HEK293 (cell line): ENCODE results near the gene CACNB2.

Experiments
- KLF7 ChIP-seq: fragments of 450-650 bp; formaldehyde crosslinking; IDR thresholded peaks from 2 replicates; pipeline ENCODE4 v1.5.1; 2016; ENCODE audit warnings: missing biosample characterization, missing genetic modification characterization, borderline replicate concordance
- YY1 ChIP-seq: fragments of 450-650 bp; formaldehyde crosslinking; IDR thresholded peaks from 2 replicates; pipeline ENCODE4 v1.5.1; 2018; ENCODE audit warnings: missing biosample characterization, missing genetic modification characterization
- ZFP3 ChIP-seq: fragments of 450-650 bp; formaldehyde crosslinking; IDR thresholded peaks from 2 replicates; pipeline ENCODE4 v1.5.1; 2016; ENCODE audit warnings: low read depth, missing biosample characterization, missing genetic modification characterization
- ZNF138 ChIP-seq: fragments of 450-650 bp; formaldehyde crosslinking; IDR thresholded peaks from 2 replicates; pipeline ENCODE4 v1.5.1; 2016; ENCODE audit warnings: missing biosample characterization, missing genetic modification characterization, borderline replicate concordance
- ZNF146 ChIP-seq: fragments of 450-650 bp; formaldehyde crosslinking; IDR thresholded peaks from 2 replicates; pipeline ENCODE4 v1.5.1; 2016; ENCODE audit warnings: missing biosample characterization, missing genetic modification characterization
- ZNF174 ChIP-seq: fragments of 450-650 bp; formaldehyde crosslinking; IDR thresholded peaks from 2 replicates; pipeline ENCODE4 v1.5.0; 2017; ENCODE audit warnings: missing biosample characterization, mild to moderate bottlenecking, missing genetic modification characterization
- ZNF473 ChIP-seq: fragments of 450-650 bp; formaldehyde crosslinking; IDR thresholded peaks from 2 replicates; pipeline ENCODE4 v1.5.1; 2017; ENCODE audit warnings: missing biosample characterization, missing genetic modification characterization
- ZNF660 ChIP-seq: fragments of 450-650 bp; IDR thresholded peaks from 2 replicates; pipeline ENCODE4 v1.5.1; 2018; ENCODE audit warnings: missing biosample characterization, mild to moderate bottlenecking, missing genetic modification characterization
- TF ChIP-seq, protein P1 (sequence below): fragments of 450-650 bp; formaldehyde crosslinking; IDR thresholded peaks from 2 replicates; pipeline ENCODE4 v1.5.1; 2016; ENCODE audit warnings: missing biosample characterization, missing genetic modification characterization
- TF ChIP-seq, protein P2 (sequence below): fragments of 450-650 bp; formaldehyde crosslinking; IDR thresholded peaks from 2 replicates; pipeline ENCODE4 v1.5.1; 2016; ENCODE audit warnings: missing biosample characterization, missing genetic modification characterization
- TF ChIP-seq, protein P3 (sequence below): fragments of 450-650 bp; formaldehyde crosslinking; conservative IDR thresholded peaks from 2 replicates; pipeline ENCODE4 v1.5.1; 2016; ENCODE audit warnings: low read depth, missing biosample characterization, missing genetic modification characterization
- TF ChIP-seq, protein P4 (sequence below): fragments of 450-650 bp; formaldehyde crosslinking; IDR thresholded peaks from 2 replicates; pipeline ENCODE4 v1.5.1; 2016; ENCODE audit warnings: missing biosample characterization, missing genetic modification characterization
- TF ChIP-seq, protein P5 (sequence below): fragments of 450-650 bp; formaldehyde crosslinking; IDR thresholded peaks from 2 replicates; pipeline ENCODE4 v1.5.1; 2016; ENCODE audit warnings: missing biosample characterization, missing genetic modification characterization
- TF ChIP-seq, protein P6 (sequence below): sonication (generic); formaldehyde crosslinking; IDR thresholded peaks from 2 replicates; pipeline ENCODE4 v1.8.1; 2022; ENCODE audit warnings: mild to moderate bottlenecking, moderate library complexity, missing genetic modification reagents

DNA sequence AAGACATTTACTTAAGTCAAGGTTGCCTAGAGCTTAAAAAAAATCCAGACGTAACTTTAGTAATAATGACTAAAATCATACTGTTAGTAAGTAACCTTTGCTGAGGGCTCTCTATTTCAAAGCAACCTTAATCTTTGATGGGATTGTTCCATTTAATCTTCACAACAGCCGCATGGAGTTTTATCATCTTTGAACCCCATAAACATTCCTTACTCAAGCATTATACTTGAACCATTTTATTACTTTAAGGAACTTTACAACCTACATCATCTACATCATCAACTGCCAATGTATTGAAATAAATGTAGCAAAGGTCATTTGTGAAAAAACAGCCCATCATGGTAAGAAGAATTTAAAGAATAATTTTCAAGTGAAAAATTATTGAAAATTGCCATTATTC, 22.9 kb upstream of the CACNB2 start:
- TF ChIP-seq, protein P1, sequence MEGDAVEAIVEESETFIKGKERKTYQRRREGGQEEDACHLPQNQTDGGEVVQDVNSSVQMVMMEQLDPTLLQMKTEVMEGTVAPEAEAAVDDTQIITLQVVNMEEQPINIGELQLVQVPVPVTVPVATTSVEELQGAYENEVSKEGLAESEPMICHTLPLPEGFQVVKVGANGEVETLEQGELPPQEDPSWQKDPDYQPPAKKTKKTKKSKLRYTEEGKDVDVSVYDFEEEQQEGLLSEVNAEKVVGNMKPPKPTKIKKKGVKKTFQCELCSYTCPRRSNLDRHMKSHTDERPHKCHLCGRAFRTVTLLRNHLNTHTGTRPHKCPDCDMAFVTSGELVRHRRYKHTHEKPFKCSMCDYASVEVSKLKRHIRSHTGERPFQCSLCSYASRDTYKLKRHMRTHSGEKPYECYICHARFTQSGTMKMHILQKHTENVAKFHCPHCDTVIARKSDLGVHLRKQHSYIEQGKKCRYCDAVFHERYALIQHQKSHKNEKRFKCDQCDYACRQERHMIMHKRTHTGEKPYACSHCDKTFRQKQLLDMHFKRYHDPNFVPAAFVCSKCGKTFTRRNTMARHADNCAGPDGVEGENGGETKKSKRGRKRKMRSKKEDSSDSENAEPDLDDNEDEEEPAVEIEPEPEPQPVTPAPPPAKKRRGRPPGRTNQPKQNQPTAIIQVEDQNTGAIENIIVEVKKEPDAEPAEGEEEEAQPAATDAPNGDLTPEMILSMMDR (tag by site-specific recombination) = no peak
- TF ChIP-seq, protein P2, sequence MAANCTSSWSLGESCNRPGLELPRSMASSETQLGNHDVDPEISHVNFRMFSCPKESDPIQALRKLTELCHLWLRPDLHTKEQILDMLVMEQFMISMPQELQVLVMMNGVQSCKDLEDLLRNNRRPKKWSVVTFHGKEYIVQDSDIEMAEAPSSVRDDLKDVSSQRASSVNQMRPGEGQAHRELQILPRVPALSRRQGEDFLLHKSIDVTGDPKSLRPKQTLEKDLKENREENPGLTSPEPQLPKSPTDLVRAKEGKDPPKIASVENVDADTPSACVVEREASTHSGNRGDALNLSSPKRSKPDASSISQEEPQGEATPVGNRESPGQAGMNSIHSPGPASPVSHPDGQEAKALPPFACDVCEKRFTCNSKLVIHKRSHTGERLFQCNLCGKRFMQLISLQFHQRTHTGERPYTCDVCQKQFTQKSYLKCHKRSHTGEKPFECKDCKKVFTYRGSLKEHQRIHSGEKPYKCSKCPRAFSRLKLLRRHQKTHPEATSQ (tag by site-specific recombination) = no peak
- TF ChIP-seq, protein P3, sequence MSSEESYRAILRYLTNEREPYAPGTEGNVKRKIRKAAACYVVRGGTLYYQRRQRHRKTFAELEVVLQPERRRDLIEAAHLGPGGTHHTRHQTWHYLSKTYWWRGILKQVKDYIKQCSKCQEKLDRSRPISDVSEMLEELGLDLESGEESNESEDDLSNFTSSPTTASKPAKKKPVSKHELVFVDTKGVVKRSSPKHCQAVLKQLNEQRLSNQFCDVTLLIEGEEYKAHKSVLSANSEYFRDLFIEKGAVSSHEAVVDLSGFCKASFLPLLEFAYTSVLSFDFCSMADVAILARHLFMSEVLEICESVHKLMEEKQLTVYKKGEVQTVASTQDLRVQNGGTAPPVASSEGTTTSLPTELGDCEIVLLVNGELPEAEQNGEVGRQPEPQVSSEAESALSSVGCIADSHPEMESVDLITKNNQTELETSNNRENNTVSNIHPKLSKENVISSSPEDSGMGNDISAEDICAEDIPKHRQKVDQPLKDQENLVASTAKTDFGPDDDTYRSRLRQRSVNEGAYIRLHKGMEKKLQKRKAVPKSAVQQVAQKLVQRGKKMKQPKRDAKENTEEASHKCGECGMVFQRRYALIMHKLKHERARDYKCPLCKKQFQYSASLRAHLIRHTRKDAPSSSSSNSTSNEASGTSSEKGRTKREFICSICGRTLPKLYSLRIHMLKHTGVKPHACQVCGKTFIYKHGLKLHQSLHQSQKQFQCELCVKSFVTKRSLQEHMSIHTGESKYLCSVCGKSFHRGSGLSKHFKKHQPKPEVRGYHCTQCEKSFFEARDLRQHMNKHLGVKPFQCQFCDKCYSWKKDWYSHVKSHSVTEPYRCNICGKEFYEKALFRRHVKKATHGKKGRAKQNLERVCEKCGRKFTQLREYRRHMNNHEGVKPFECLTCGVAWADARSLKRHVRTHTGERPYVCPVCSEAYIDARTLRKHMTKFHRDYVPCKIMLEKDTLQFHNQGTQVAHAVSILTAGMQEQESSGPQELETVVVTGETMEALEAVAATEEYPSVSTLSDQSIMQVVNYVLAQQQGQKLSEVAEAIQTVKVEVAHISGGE = no peak
- TF ChIP-seq, protein P4, sequence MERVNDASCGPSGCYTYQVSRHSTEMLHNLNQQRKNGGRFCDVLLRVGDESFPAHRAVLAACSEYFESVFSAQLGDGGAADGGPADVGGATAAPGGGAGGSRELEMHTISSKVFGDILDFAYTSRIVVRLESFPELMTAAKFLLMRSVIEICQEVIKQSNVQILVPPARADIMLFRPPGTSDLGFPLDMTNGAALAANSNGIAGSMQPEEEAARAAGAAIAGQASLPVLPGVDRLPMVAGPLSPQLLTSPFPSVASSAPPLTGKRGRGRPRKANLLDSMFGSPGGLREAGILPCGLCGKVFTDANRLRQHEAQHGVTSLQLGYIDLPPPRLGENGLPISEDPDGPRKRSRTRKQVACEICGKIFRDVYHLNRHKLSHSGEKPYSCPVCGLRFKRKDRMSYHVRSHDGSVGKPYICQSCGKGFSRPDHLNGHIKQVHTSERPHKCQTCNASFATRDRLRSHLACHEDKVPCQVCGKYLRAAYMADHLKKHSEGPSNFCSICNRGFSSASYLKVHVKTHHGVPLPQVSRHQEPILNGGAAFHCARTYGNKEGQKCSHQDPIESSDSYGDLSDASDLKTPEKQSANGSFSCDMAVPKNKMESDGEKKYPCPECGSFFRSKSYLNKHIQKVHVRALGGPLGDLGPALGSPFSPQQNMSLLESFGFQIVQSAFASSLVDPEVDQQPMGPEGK (tag by site-specific recombination) = no peak
- TF ChIP-seq, protein P5, sequence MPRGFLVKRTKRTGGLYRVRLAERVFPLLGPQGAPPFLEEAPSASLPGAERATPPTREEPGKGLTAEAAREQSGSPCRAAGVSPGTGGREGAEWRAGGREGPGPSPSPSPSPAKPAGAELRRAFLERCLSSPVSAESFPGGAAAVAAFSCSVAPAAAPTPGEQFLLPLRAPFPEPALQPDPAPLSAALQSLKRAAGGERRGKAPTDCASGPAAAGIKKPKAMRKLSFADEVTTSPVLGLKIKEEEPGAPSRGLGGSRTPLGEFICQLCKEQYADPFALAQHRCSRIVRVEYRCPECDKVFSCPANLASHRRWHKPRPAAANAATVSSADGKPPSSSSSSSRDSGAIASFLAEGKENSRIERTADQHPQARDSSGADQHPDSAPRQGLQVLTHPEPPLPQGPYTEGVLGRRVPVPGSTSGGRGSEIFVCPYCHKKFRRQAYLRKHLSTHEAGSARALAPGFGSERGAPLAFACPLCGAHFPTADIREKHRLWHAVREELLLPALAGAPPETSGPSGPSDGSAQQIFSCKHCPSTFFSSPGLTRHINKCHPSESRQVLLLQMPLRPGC (tag by site-specific recombination) = no peak
- TF ChIP-seq, protein P6, sequence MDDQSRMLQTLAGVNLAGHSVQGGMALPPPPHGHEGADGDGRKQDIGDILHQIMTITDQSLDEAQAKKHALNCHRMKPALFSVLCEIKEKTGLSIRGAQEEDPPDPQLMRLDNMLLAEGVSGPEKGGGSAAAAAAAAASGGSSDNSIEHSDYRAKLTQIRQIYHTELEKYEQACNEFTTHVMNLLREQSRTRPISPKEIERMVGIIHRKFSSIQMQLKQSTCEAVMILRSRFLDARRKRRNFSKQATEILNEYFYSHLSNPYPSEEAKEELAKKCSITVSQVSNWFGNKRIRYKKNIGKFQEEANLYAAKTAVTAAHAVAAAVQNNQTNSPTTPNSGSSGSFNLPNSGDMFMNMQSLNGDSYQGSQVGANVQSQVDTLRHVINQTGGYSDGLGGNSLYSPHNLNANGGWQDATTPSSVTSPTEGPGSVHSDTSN (CRISPR knock-in tag) = no peak
- no peak for TF ChIP-seq YY1 (tag by site-specific recombination)
- TF ChIP-seq ZNF473 (tag by site-specific recombination) = no peak
- TF ChIP-seq ZNF138 (tag by site-specific recombination) = no peak
- no peak for TF ChIP-seq ZFP3
- no peak for TF ChIP-seq ZNF174
- TF ChIP-seq ZNF146 (tag by site-specific recombination) = no peak
- TF ChIP-seq KLF7 = no peak
- no peak for TF ChIP-seq ZNF660
